Measurements from ENCODE around the gene TWF2. TPM values are rescaled to one million over a fixed set of nuclear protein-coding genes. Genes with fewer than 3 reads are reported as not detected.

The TWF2 gene
- total and polyA plus RNA-seq, 2 of the 4 experiments (the other 2 are of a cell fraction), result 111 to 145 TPM

DNA sequence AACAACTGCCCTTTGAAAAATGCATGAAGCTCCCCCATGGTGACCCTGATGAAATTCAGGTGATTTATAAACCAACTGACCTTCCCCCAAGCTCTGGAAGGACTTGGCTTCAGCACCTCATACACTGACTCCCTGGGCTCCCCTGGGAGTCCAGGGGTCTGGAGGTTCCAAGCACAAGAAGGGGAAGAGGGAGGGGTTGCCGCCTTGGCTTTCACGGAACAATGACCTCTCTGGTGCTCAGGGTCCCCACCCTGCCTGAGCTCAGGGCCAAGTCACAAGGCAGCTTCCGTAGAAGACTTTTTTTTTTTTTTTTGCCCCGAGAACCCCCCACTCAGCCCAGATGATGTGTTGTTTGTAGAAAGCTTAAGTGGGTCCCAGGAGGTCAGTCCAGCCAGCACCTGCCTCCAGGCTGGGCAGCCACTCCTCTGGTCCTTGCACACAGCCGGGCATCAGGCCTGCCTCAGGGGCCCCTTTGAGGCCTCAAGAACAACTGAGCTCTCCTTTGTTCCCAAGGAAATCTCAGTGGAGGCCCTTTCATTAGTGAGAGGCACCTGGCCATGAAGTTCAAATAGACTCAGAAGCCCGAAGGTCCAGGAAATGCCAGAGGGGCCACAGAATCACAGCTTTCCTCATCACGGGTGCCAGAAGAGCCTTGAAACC, 55.0 kb downstream of the TWF2 start:
- no peak overlapping the region for H4K8ac ChIP-seq (ENCODE audit: low read depth in 2 of 2, low read length in 2 of 2)
- no CpG with 5 or more reads among the region's 7 CpGs for WGBS, 2 experiments (ENCODE audit: extremely low coverage in 2 of 2, insufficient read length in 1 of 2)
- 0 out of 2 replicates have a peak, but pooled peaks cover 3% of the 10 kb centered on the region for H3K9me1 ChIP-seq (ENCODE audit: insufficient read depth, low read length)
- H3K14ac ChIP-seq (replicated peaks; ENCODE audit: low read depth, low read length), result no peak overlapping the region
- TF ChIP-seq BHLHE40 (IDR thresholded peaks at IDR 0.05; ENCODE audit: low read depth, low read length), result no peak
- TF ChIP-seq FOS (IDR thresholded peaks at IDR 0.05; ENCODE audit: low read depth, low read length), result no peak
- TF ChIP-seq RAD21 (IDR thresholded peaks at IDR 0.05; ENCODE audit: low read length), result no peak
- no peak for TF ChIP-seq MAZ (IDR thresholded peaks at IDR 0.05; ENCODE audit: borderline replicate concordance, low read depth, low read length)
- TF ChIP-seq POLR2A (IDR thresholded peaks at IDR 0.05; ENCODE audit: low read depth, low read length), result no peak
- TF ChIP-seq, protein P1, sequence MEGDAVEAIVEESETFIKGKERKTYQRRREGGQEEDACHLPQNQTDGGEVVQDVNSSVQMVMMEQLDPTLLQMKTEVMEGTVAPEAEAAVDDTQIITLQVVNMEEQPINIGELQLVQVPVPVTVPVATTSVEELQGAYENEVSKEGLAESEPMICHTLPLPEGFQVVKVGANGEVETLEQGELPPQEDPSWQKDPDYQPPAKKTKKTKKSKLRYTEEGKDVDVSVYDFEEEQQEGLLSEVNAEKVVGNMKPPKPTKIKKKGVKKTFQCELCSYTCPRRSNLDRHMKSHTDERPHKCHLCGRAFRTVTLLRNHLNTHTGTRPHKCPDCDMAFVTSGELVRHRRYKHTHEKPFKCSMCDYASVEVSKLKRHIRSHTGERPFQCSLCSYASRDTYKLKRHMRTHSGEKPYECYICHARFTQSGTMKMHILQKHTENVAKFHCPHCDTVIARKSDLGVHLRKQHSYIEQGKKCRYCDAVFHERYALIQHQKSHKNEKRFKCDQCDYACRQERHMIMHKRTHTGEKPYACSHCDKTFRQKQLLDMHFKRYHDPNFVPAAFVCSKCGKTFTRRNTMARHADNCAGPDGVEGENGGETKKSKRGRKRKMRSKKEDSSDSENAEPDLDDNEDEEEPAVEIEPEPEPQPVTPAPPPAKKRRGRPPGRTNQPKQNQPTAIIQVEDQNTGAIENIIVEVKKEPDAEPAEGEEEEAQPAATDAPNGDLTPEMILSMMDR (conservative IDR thresholded peaks at IDR 0.05; ENCODE audit: low read depth, low read length), result no peak
- TF ChIP-seq MAFK (IDR thresholded peaks at IDR 0.05; ENCODE audit: low read depth, low read length), result no peak
- no peak for TF ChIP-seq RCOR1 (IDR thresholded peaks at IDR 0.05; ENCODE audit: insufficient replicate concordance, low read length)
- no peak for TF ChIP-seq CEBPB (IDR thresholded peaks at IDR 0.05; ENCODE audit: low read depth, low read length)
- intact Hi-C loops (cut with micrococcal nuclease) (no loop called here), dilution Hi-C loops (cut with HindIII; ENCODE audit: low sequenced_read_pairs, unreplicated experiment) (no loop called here), in situ Hi-C loops (cut with MboI; ENCODE audit: low sequenced_read_pairs) (no loop called here)
- no peak overlapping the region for H3K9ac ChIP-seq (ENCODE audit: low read depth, low read length)
- H3K4me2 ChIP-seq (ENCODE audit: low read depth, low read length), result no peak overlapping the region
- no peak overlapping the region for H2BK5ac ChIP-seq (ENCODE audit: low read depth, low read length, poor library complexity, severe bottlenecking)
- H2BK20ac ChIP-seq (ENCODE audit: low read depth, low read length), result no peak overlapping the region
- no peak overlapping the region for H3K18ac ChIP-seq (ENCODE audit: low read depth, low read length)
- H4K5ac ChIP-seq (ENCODE audit: low read depth, low read length), result no peak overlapping the region
- ChIA-PET POLR2A (ENCODE audit: unreplicated experiment) (no interaction called here), CTCF (no interaction called here)
- H3K27me3 ChIP-seq (ENCODE audit: control insufficient read depth, insufficient read depth, low read length), result peaks cover 3% of the 10 kb centered on the region
- H3K9me3 ChIP-seq (ENCODE audit: control insufficient read depth, insufficient read depth, low read length), result no peaks in the 10 kb centered on the region
- H2BK15ac ChIP-seq (ENCODE audit: low read depth, low read length), result no peak overlapping the region
- no peaks in the 10 kb centered on the region for H4K20me1 ChIP-seq (ENCODE audit: insufficient read depth, low read length)
- no peak overlapping the region for H2BK120ac ChIP-seq (ENCODE audit: low read depth, low read length)
- H3K36me3 ChIP-seq (ENCODE audit: control insufficient read depth, insufficient read depth, low read length), result no peaks in the 10 kb centered on the region
- DNase-seq (no peak), ATAC-seq (ENCODE audit: low read depth) (no peak)
- H2AK9ac ChIP-seq (replicated peaks; ENCODE audit: low read depth, low read length, poor library complexity), result no peak overlapping the region
- no TSS peak for BruUV-seq (replicated peaks)
- no peak overlapping the region for H2AFZ ChIP-seq (replicated peaks; ENCODE audit: low read length, poor library complexity)
- no peak overlapping the region for H4K91ac ChIP-seq (ENCODE audit: insufficient read depth, low read depth, low read length)
- no peaks in the 10 kb centered on the region for H3K4me1 ChIP-seq (ENCODE audit: control insufficient read depth, insufficient read depth, low read length)
- no peak overlapping the region for H2AK5ac ChIP-seq (ENCODE audit: low read depth, low read length)
- H3K23ac ChIP-seq (ENCODE audit: low read depth, low read length), result no peak overlapping the region
- H3K27ac ChIP-seq (ENCODE audit: insufficient read depth, low read length), result no peak overlapping the region
- no peak overlapping the region for H3K56ac ChIP-seq (ENCODE audit: extremely low read depth, insufficient read depth, low read length)
- H3K4me3 ChIP-seq (ENCODE audit: insufficient read depth, low read depth, low read length), result no peak overlapping the region
- H3K4ac ChIP-seq (ENCODE audit: low read depth, low read length), result no peak overlapping the region
- no peaks in the 10 kb centered on the region for H3K79me1 ChIP-seq (ENCODE audit: low read depth in 1 of 2, low read length in 2 of 2)
